ENCODE results near the gene GPX3. TPM values are rescaled to one million over a fixed set of nuclear protein-coding genes. Genes with fewer than 3 reads are reported as not detected.

The GPX3 gene
- total and polyA plus RNA-seq, 2 experiments from 2014 or later: 40.9 to 69.9 TPM

DNA sequence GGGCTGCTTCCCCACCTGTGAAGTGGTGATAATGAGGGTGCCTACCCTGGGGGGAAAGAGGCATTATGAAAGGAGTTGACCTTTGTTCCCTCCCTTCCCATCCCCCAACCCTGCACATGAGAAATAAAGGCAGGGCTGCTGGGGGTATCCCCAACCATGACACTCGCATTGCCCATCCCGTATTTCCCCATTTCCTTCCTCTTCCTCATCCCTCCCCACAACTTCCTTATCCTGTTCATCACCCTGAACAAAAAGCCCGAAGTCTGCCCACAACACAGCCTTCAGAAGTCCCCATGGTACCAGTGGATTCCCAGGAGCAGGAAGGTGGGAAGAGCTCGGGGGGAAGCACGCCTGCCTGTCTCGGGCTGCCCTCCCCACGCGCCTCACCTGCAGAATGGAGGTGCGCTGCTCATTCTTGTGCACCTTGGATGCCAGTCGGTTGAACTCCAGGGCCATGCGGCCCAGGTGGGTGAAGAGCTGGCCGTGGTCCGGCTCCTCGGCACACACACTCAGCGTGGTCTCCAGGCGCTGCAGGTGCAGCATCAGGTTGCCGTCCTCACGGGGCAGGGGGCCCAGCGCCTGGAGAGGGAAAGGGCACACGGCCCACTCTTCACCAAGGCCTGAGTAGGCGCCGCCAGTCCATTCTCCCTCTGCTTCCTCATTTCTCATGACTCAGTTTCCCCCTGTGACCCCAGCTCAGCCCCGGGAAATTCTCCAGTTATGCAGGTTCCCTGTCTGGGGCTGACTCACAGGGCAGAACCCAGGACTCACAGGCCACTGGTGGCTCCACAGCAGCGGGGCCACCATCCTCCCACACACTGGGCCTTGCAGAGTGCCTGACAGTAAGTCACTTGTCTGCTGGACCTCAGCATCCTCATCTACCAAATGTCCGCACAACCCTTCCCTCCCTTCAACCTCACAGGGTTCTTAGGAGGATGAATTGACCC lies 36.3 kb downstream of the GPX3 start:
- Histone ChIP-seq H3K27me3 (no peaks in the 10 kb centered on the region), H3K9me2 (replicated peaks; ENCODE audit: insufficient read depth) (no peaks in the 10 kb centered on the region), H3K9me3 (ENCODE audit: low read depth) (no peaks in the 10 kb centered on the region), H3K4me1 (ENCODE audit: insufficient read depth) (peaks cover 6% of the 10 kb centered on the region), H3K4me2 (no peak overlapping the region), H4K20me1 (ENCODE audit: insufficient read depth, poor library complexity, severe bottlenecking) (no peaks in the 10 kb centered on the region), H3K27ac (no peak overlapping the region), H3K36me3 (replicated peaks; ENCODE audit: insufficient read depth, low read depth) (no peaks in the 10 kb centered on the region), H3K79me2 (peaks cover 2% of the 10 kb centered on the region), H2AFZ (no peak overlapping the region), H3K4me3 (no peak overlapping the region)
- TF ChIP-seq, protein P1, sequence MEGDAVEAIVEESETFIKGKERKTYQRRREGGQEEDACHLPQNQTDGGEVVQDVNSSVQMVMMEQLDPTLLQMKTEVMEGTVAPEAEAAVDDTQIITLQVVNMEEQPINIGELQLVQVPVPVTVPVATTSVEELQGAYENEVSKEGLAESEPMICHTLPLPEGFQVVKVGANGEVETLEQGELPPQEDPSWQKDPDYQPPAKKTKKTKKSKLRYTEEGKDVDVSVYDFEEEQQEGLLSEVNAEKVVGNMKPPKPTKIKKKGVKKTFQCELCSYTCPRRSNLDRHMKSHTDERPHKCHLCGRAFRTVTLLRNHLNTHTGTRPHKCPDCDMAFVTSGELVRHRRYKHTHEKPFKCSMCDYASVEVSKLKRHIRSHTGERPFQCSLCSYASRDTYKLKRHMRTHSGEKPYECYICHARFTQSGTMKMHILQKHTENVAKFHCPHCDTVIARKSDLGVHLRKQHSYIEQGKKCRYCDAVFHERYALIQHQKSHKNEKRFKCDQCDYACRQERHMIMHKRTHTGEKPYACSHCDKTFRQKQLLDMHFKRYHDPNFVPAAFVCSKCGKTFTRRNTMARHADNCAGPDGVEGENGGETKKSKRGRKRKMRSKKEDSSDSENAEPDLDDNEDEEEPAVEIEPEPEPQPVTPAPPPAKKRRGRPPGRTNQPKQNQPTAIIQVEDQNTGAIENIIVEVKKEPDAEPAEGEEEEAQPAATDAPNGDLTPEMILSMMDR (IDR thresholded peaks at IDR 0.05; ENCODE audit: poor library complexity): no peak
- TF ChIP-seq EZH2phosphoT487 (IDR thresholded peaks at IDR 0.05; ENCODE audit: low read depth, severe bottlenecking, unreplicated experiment) (no peak), EZH2 (IDR thresholded peaks at IDR 0.05; ENCODE audit: borderline replicate concordance) (no peak)
- WGBS (ENCODE audit: low lambda C conversion rate, missing lambda C conversion rate): 98% methylated on average over 25 of the region's 25 CpGs
- no peak for DNase-seq (ENCODE audit: low spot score)

GRCh38 chr5:151058301-151058700 lies 37.9 kb downstream of the GPX3 start:
- H3K27ac ChIP-seq: no peak overlapping the region
- no peaks in the 10 kb centered on the region for H4K20me1 ChIP-seq (ENCODE audit: insufficient read depth, poor library complexity, severe bottlenecking)
- H2AFZ ChIP-seq: no peak overlapping the region
- no peaks in the 10 kb centered on the region for H3K9me3 ChIP-seq (ENCODE audit: low read depth)
- WGBS (ENCODE audit: low lambda C conversion rate, missing lambda C conversion rate): 82% methylated on average over 5 of the region's 5 CpGs
- H3K36me3 ChIP-seq (replicated peaks; ENCODE audit: insufficient read depth, low read depth): no peaks in the 10 kb centered on the region
- H3K9me2 ChIP-seq (replicated peaks; ENCODE audit: insufficient read depth): no peaks in the 10 kb centered on the region
- H3K4me3 ChIP-seq: no peak overlapping the region
- no peak for DNase-seq (ENCODE audit: low spot score)
- H3K4me1 ChIP-seq (ENCODE audit: insufficient read depth): peaks cover 10% of the 10 kb centered on the region
- peaks cover 11% of the 10 kb centered on the region for H3K79me2 ChIP-seq
- TF ChIP-seq, protein P1 (IDR thresholded peaks at IDR 0.05; ENCODE audit: poor library complexity): no peak
- TF ChIP-seq EZH2 (IDR thresholded peaks at IDR 0.05; ENCODE audit: borderline replicate concordance) (no peak), EZH2phosphoT487 (IDR thresholded peaks at IDR 0.05; ENCODE audit: low read depth, severe bottlenecking, unreplicated experiment) (no peak)
- no peak overlapping the region for H3K4me2 ChIP-seq
- H3K27me3 ChIP-seq: no peaks in the 10 kb centered on the region

GRCh38 chr5:151058891-151059489 lies 38.6 kb downstream of the GPX3 start:
- Histone ChIP-seq H3K9me3 (ENCODE audit: low read depth) (no peaks in the 10 kb centered on the region), H3K27ac (no peak overlapping the region), H3K9me2 (replicated peaks; ENCODE audit: insufficient read depth) (no peaks in the 10 kb centered on the region), H2AFZ (no peak overlapping the region), H3K79me2 (peaks cover 14% of the 10 kb centered on the region), H3K4me2 (no peak overlapping the region), H3K27me3 (no peaks in the 10 kb centered on the region), H3K36me3 (replicated peaks; ENCODE audit: insufficient read depth, low read depth) (no peaks in the 10 kb centered on the region), H3K4me1 (ENCODE audit: insufficient read depth) (peaks cover 17% of the 10 kb centered on the region), H3K4me3 (no peak overlapping the region), H4K20me1 (ENCODE audit: insufficient read depth, poor library complexity, severe bottlenecking) (peaks cover 2% of the 10 kb centered on the region)
- WGBS (ENCODE audit: low lambda C conversion rate, missing lambda C conversion rate): 94% methylated on average over 7 of the region's 7 CpGs
- DNase-seq (ENCODE audit: low spot score): no peak
- TF ChIP-seq, protein P1 (IDR thresholded peaks at IDR 0.05; ENCODE audit: poor library complexity): no peak
- TF ChIP-seq EZH2 (IDR thresholded peaks at IDR 0.05; ENCODE audit: borderline replicate concordance) (no peak), EZH2phosphoT487 (IDR thresholded peaks at IDR 0.05; ENCODE audit: low read depth, severe bottlenecking, unreplicated experiment) (no peak)

Measured in hepatocyte (in vitro differentiated cells).